Hindlimb muscle (tissue), 1 donor: ENCODE results near the gene PPFIA4. TPM values are rescaled to one million over a fixed set of nuclear protein-coding genes. Genes with fewer than 3 reads are reported as not detected.
A peak's percentile ranks its signal among the peaks of the same experiment; 100 is the strongest.

ENCODE experiments used
- DNase-seq: peaks from one replicate; pipeline ENCODE4 v3.0.0-alpha.2; 2013
- polyA plus RNA-seq: library from polyadenylated mRNA; unstranded; fragments of 120-200 nt; gene quantifications from one replicate; pipeline ENCODE4 v1.2.1, GENCODE V29; 2013; ENCODE audit not compliant: insufficient read length

PPFIA4 gene
- polyA plus RNA-seq, 1 donor: 69.4 TPM

DNA sequence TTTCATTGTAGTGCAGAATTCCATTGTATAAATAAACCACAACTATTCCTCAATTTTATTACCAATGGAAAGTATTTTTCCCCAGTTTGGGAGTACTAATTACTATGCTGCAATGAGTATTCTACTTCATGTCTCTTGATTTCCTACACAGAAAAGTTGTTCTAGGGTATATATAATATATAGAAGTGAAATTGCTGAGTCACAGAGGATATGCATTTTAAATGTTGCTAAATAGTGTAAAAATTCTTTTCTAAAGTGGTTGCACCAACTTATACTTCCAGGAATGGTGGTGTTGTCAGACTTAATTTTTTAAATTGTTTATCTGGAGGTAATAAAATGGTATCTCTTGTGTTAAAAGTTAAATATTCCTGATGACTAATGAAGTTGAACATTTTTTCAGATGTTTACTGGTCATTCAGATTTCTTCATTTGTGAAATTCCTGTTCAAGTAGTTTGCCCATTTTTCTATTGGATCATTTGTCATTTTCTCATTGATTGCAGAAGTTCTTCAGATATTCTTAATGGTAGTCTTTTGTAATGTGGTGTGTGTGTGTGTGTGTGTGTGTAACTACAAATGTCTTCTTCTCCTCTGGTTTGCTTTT is 78.6 kb downstream of the PPFIA4 start:
- no peak for DNase-seq

DNA sequence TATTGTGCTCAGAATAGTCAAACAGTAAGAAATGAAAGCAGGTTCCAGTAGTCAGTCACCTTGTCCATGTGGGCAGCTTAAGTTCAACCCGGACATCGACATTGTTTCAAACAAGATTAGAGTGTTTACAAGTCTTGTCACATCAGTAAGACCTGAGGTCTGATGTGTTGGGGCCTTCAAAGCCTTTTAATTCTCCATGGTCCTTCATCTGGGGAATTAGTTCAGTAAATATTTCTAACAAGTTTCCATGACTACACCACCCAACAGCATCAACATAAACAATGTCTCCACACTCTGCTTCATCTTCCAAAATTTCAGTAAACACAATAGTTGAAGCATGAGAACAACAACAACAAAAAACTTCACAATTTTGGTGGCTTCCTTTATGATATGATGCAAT is 86.2 kb downstream of the PPFIA4 start:
- no peak for DNase-seq

DNA sequence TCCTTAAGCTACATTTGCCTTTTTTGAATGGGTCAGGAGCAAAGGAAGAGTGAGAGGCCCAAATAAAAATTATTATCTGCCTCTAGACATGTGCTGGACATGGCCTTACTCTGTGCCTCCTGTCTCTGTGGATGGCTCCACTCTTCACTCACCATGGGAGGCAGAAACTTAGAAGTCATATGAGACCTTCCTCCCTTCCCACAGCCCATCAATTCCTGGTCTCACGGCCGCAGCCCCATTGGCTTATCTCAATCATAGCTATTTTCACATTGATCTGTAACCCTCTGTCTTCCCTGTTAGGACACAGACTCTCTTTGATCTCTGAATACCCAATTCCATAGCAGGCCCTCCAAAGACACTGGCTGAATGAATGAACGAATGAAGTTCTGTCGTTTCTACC is 87.0 kb downstream of the PPFIA4 start:
- DNase-seq: no peak

DNA sequence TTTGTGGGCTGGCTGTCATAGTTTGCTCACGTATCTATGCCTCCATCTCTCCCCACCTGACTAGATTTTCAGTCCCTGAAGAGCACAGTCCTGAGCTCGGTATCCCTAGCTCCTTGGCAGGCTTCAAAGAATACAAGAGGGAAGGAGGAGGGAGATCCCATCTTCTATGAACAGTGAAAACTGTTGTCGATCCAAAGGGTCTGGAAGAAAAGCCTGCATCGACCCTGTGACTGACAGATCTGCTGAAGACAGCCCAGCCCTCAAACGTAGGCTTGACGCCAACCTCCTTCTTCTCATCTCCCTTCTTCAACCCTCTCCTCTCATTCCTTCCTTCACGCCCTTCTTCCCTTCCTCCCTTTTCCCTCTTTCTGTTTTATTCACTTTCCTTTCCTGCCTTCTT is 87.9 kb downstream of the PPFIA4 start:
- no peak for DNase-seq

DNA sequence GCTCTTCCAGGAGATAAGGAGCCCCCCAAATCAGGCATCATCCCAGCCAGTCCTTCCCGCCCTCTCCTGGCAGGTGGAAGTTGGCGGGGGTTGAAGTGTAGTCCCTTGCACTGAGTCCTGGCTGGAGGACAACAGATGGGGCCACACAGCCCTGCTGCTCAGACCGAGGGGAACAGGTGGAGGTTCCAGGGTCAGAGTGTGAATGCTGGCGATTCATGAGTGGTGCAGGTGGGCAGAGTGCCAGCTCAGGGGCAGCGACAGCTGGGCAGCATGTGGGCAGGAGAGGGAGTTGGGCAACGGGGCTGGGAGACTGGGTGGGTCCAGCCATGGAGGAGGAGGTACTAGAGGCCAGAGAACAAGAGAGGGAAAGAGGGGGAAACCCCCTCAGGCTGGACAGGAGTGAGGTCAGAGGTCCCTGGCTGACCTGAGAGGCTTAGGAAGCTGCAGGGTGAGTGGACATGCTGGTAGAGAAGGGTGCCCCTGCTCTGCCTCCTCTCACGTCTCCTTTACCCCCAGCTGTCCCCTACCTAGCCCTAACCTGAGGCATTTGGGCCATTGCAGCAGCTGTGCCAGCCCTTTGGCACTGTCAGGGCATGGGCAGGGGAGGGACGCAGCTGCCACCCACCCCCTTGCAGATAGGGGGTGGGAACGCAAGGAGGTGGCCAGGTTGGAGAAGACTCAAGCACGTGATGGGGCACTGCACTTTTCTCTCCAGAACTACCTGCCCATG is 90.0 kb downstream of the PPFIA4 start:
- no peak for DNase-seq

DNA sequence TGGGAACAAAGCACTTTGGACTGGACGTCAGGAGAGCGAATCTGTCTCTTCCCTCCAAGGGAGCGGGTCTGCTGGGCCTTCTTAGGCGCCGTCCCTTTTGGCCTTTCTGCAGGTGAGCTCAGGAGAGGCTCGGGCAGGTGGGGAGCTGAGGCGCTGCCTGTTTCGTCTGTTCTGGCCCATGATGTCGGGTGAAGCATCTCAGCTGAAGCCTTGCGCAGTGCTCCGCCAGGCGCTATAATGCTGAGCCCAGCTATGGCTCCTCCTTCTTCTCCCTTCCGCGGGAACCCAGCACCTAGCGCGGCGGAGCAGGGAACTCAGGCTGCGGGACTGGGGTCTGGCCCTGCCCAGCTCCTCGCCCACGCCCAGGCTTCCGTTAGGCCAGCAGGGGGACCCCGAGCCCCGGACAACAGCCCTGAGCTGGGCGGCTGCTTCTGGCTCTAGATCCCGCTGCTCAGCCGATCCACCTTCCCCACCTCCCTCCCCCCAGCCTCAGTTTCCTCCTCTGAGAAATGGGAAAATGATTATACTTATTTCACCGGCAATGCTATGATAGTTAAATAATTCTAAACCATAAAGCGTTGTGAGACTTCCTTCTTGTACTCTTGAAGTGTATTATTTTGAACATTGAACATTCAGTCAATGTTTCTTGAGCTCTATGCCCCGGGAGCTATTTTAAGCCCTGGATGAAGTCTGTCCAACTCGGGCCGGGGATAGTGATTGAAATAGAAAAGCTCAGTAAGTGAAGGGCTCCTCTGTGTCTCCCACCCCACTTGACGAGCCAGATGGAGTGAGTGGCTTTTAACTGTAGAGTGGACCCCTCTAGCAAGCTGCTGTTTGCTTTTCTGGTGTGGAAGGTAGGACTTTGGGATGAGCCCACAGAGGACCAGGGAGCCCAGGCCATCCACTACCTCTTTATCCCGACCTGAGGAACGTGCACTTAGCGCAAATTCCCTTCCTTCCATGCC is 91.6 kb downstream of the PPFIA4 start:
- DNase-seq: peak; percentile 75

DNA sequence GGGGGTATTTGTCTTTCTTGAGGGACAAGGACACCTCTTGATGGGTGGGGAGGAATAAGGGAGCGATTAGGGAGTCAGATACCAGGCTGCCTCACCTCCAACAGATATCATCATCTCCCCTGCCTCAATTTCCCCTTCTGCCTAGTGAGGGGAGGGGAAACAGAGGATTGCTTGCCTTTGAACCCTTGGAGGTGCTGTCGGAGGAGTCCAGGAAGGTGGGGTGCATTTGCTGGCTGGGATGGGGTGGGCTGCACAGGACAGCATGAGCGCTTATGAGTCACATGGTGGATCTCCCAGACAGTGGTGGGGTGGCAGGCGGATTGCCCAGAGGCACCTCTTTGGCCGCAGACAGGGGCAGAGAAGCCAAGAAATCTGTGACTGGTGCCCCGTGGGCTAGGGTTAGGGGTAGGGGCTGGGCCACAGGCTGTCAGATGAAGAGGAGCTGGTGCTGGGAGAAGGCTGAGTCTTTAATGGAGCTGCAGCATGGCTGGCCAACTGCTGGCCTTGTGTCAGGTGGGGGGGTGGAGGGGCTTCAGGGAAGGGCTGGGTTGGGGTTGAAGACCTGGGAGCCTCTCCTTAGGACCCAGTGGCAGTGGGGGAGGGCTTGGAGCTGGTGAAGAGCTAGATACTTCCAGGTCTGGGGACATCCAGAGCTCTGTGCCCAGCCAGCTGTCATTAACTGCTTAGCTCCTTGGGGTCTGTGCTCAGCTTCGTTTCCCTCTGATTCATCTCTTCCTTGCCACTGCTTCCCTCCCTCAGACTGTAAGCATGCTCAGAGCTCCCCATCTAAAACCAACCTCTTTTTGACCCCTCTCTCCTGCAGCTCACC is 94.2 kb downstream of the PPFIA4 start:
- no peak for DNase-seq

DNA sequence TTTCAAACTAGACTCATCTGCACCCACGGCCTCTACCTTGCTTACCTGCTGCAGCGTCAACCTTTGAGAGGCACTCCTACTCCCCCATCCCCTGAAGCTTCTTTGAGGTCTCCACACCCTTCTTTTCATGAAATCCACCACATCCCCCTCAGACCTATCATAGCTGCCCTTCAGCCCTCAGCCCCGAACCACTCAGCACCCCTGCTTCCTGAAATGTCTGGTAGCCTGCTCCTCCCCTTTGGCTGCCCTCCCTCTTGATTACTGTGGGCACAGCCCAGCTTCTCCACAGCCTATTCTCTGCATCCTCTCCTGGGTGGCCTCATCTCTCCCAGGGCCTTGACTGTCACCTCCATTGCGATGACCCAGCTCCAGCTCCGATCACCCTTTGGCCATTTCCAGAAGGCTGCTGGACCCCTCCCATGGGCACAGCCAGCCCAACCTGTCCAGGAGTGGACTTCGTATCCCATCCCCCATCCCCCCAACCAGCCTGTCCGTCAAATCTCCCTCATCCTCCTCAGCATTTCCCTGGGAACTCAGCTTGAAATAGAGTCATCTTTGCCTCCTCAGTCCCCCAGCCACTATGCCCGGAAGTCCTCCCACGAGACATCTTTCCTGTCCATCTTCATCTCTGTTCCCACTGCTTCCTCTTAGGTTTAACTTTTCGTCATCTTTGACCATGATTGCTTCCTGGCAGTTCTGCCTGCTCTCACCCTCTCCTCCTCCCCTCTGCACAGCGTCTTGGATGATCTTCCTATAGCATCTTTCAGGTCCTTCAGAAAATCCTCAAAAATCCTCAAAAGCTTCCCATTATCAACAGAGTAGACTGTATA is 95.1 kb downstream of the PPFIA4 start:
- no peak for DNase-seq

DNA sequence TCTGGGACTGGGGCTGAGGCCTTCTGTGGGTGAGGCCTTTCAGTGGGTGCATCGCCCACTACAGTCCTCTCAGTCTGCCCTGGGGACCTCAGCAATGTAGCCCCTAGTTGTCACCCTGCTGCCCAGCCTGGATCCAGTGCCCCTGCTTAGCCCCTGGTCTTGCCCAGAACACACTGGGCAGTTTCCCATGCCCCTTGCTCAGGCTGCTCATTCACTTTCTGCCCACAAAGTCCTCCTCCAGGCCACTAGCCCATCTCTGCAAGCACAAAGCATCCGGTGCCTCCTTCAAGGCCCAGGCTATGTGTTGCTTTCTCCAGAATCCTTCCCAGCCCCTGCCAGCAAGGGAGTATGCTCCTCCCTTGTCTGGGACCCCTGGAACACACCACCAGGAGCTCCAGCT is 95.9 kb downstream of the PPFIA4 start:
- no peak for DNase-seq

DNA sequence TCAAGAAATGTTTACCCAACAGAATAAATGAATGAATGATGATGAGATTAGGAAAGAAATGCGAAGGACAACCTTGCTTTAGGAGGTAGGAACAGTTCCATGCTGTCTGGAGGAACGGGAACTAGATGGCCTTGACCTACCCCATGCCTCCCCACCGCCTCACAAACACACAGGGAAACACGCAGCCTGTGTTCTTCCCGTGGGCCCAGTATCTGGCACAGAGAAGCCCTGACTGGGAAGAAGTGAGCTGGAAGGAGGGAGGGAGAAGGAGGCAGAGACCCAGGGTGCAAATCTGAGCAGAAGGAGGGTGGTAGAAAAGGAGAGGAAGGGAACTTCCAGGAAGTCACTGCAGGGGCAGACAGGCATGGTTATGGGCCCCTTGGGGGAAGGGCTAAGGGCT is 97.7 kb downstream of the PPFIA4 start:
- DNase-seq: no peak

DNA sequence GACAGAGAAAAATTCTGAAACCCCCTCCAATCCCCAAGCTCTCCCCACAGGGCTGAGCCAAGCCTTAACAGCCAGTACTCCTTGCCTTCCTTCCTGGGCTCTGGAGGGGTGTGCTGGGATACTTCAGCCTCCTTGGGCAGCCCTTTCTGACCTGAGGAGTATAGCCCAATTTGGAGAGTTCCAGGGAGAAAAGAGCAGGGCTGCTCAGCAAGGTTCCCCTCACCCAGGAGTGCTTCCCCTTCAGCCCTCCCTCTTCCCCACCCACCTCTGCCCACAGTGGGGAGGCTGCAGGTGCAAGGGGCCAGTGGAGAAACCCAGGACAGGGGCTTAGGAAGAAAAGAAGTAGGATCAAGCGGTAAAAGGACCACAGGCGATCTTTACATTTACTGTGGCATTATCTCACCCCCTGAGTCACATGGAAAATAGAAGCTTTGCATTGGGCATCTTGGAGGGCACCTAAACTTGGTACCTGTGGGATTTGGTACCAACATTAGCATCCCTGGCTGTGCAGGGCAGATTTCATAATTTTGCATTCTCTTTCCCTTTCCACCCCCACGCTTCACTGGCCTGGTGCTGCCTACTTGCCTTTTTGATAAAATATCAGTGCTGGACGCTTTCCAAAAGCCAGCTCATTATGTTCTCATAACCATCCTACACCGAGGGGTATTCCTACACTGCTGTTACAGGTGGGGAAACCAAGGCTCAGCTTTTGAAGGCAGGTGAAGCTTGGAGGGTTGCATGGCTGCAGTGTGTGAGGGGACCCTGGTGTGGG is 98.4 kb downstream of the PPFIA4 start:
- DNase-seq: no peak

DNA sequence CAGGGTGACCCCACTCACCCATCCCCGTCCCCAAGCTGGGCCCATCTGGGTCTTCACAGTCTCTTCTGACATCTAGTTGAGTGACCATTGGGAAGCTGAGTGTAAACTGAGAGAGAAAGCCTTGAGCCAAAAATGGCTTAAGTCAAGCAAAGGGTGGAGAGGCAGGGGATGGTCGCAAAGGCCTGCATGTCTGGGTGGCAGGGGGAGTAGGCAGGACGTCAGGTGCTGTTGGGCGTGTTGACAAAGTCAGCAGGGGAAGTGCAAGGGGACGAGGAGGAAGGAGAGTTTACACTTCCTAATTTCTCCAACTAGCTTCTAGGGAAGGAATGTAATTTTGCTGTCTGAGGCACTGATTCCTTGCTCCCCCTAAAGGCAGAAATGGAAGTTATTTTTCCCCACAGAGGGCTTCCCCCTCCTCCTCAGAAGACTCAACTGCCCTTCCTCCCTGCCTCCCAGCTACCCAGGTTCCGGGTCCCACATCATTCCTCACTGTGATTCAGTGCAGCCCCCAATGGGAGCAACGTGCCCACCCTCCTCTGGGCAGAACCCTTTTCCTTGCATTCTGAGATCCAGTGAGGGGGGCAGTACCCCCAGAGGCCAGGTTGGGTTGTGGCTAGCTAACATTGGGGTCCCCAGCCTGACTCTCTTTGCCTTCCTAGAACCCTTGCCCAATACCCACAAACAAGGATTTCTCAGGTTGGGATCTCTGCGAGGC is 100.0 kb downstream of the PPFIA4 start:
- no peak for DNase-seq

DNA sequence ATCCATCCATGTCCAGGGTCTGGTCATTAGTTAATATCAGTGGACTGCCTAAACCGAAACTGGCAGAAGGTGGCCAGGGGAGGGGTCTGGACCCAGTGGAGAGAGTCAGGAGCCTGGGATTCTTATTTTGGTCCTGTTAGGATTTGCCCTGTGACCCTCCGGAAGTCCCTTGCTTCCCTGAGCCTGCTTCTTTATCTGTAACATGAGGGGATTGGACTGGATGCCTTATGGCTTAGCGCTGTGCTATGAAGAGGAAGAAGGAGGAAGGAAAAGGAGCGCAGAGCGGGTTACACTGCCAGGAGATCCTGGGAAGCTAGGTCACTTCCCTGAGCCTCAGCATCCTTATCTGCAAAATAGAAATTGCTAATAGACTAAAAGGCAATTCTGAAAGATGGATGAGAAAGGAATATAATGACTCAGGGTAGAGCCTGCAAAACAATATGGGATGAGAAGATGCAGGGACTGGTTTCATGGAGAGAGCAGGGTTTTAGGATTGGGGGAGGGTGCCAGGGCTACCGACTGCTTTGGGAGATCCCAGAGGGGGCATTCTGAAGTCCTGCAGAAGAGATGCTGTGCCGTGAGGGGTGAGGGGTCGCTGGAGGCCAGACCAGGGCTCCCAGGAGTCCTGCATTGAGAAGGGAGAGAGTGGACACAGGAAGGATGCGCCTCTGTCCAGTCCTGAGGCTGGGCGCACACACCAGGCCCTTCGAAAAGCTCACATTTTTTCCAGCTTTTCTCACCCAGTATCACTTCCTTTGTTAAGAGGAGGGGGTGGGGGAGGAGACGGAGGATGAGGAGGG is 100.8 kb downstream of the PPFIA4 start:
- no peak for DNase-seq

DNA sequence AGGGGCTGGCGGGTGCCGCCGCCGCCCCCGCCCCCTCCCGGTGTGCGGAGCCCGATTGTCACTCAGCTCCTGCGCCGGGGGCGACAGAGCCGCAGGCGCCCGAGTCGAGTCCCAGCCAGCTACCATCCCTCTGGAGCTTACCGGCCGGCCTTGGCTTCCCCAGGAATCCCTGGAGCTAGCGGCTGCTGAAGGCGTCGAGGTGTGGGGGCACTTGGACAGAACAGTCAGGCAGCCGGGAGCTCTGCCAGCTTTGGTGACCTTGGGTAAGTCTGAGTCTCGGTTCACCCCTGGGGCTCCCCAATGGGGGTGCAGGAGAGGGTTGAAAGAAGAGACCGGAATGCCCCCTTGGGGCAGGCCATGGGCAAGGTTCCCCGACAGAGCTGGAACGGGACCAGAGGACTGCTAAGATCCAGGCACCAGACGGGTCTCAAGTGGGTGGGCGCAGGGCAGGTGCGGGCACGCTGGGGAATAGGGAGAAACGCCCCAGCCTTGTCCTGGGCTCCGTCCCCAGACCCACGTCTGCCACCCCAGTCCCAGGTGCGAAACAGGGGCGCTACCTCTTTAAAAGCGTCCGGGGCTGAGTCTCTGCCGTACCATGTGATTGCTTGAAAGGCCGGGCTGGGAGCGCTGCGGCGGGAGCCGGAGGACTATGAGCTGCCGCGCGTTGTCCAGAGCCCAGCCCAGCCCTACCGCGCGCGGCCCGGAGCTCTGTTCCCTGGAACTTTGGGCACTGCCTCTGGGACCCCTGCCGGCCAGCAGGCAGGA is 101.6 kb downstream of the PPFIA4 start, which contains the start of gene ADORA1:
Gene ADORA1, plus strand, starts transcription at position 61 of the 765 bp plus-strand sequence. CDS start 1,116 bp downstream, outside the sequence.
- peak; percentile 48 for DNase-seq

DNA sequence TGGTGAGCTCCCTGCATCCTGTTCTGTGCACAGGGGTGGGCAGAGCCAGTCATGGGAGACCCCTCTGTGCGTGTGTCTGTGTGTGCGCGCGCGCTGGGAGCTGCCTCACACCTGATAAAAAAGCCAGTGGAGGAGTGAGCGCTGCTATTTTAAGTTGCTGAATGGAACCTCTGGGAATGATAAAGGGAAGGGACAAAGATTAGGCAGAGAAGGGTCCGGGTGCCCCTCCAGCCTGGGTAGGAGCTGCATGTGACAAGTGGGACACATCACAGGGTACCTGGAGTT is 102.1 kb downstream of the PPFIA4 start:
- no peak for DNase-seq
